A549 (cell line): ENCODE results near the gene TCEA2.

Experiments
- CEBPB ChIP-seq, 2 experiments: fragments of >200 bp in 1 of 2; sonication (Bioruptor Twin) in 1 of 2; formaldehyde crosslinking in 1 of 2; IDR thresholded peaks; 2 replicates each; pipeline ENCODE4 v1.6.1; 2012 to 2016
- CHD4 ChIP-seq: fragments of 200-600 bp; sonication (generic); IDR thresholded peaks from 2 replicates; pipeline ENCODE4 v1.6.1; 2016; ENCODE audit warnings: antibody characterized with exemption, mild to moderate bottlenecking, borderline replicate concordance
- EP300 ChIP-seq, 2 experiments: fragments of >200 bp; sonication (Bioruptor Twin); formaldehyde crosslinking; IDR thresholded peaks; 2 replicates in 1 of 2; 3 replicates in 1 of 2; pipeline ENCODE4 v1.6.1; 2016 to 2017
- KDM1A ChIP-seq: fragments of 200-600 bp; sonication (generic); IDR thresholded peaks from 2 replicates; pipeline ENCODE4 v1.6.1; 2016; ENCODE audit warnings: low read depth, mild to moderate bottlenecking
- PHF8 ChIP-seq: fragments of 200-600 bp; sonication (generic); IDR thresholded peaks from 2 replicates; pipeline ENCODE4 v1.6.1; 2016; ENCODE audit warnings: low read depth, mild to moderate bottlenecking, antibody characterized with exemption, moderate library complexity, borderline replicate concordance
- POLR2A ChIP-seq: IDR thresholded peaks from 2 replicates; pipeline ENCODE4 v1.6.1; 2012; ENCODE audit warnings: mild to moderate bottlenecking, low read length
- RAD21 ChIP-seq, 2 experiments: fragments of >200 bp in 1 of 2; sonication (Bioruptor Twin) in 1 of 2; formaldehyde crosslinking in 1 of 2; IDR thresholded peaks in 1 of 2; conservative IDR thresholded peaks in 1 of 2; 2 replicates in 1 of 2; 3 replicates in 1 of 2; pipeline ENCODE4 v1.6.1; 2012 to 2018; ENCODE audit warnings: inconsistent platforms in 1 of 2
- RCOR1 ChIP-seq: fragments of 150-350 bp; IDR thresholded peaks from 2 replicates; pipeline ENCODE4 v1.6.1; 2014; ENCODE audit warnings: antibody characterized with exemption, low read length, low read depth
- SMC3 ChIP-seq: fragments of >200 bp; sonication (Bioruptor Twin); formaldehyde crosslinking; IDR thresholded peaks from 3 replicates; pipeline ENCODE4 v1.6.1; 2018; ENCODE audit warnings: inconsistent platforms
- TF ChIP-seq, protein P1 (sequence below): fragments of >200 bp; sonication (Bioruptor Twin); formaldehyde crosslinking; IDR thresholded peaks from 3 replicates; pipeline ENCODE4 v1.5.1; 2016
- TF ChIP-seq, protein P2 (sequence below): fragments of 450-650 bp; IDR thresholded peaks from 2 replicates; pipeline ENCODE4 v1.6.1; 2014; ENCODE audit warnings: antibody characterized with exemption
- TF ChIP-seq, protein P3 (sequence below): IDR thresholded peaks from 2 replicates; pipeline ENCODE4 v1.6.1; 2012

GRCh38 chr20:64051033-64051452 lies 12.0 kb upstream of the TCEA2 start:
- TF ChIP-seq POLR2A: no peak
- TF ChIP-seq EP300 (IDR thresholded peaks at IDR 0.05): no peak
- TF ChIP-seq, protein P1, sequence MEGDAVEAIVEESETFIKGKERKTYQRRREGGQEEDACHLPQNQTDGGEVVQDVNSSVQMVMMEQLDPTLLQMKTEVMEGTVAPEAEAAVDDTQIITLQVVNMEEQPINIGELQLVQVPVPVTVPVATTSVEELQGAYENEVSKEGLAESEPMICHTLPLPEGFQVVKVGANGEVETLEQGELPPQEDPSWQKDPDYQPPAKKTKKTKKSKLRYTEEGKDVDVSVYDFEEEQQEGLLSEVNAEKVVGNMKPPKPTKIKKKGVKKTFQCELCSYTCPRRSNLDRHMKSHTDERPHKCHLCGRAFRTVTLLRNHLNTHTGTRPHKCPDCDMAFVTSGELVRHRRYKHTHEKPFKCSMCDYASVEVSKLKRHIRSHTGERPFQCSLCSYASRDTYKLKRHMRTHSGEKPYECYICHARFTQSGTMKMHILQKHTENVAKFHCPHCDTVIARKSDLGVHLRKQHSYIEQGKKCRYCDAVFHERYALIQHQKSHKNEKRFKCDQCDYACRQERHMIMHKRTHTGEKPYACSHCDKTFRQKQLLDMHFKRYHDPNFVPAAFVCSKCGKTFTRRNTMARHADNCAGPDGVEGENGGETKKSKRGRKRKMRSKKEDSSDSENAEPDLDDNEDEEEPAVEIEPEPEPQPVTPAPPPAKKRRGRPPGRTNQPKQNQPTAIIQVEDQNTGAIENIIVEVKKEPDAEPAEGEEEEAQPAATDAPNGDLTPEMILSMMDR: no peak
- TF ChIP-seq RAD21 (conservative IDR thresholded peaks at IDR 0.05 in 1 of 2, IDR thresholded peaks at IDR 0.05 in 1 of 2): no peak
- TF ChIP-seq SMC3: no peak
- no peak for TF ChIP-seq PHF8
- TF ChIP-seq, protein P2, sequence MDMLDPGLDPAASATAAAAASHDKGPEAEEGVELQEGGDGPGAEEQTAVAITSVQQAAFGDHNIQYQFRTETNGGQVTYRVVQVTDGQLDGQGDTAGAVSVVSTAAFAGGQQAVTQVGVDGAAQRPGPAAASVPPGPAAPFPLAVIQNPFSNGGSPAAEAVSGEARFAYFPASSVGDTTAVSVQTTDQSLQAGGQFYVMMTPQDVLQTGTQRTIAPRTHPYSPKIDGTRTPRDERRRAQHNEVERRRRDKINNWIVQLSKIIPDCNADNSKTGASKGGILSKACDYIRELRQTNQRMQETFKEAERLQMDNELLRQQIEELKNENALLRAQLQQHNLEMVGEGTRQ: no peak
- no peak for TF ChIP-seq CHD4
- TF ChIP-seq, protein P3, sequence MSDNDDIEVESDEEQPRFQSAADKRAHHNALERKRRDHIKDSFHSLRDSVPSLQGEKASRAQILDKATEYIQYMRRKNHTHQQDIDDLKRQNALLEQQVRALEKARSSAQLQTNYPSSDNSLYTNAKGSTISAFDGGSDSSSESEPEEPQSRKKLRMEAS: no peak
- no peak for TF ChIP-seq RCOR1
- no peak for TF ChIP-seq CEBPB (IDR thresholded peaks at IDR 0.05)
- TF ChIP-seq KDM1A: no peak
